ENCODE results near the gene TMPRSS12.
A peak's percentile ranks its signal among the peaks of the same experiment; 100 is the strongest.

DNA sequence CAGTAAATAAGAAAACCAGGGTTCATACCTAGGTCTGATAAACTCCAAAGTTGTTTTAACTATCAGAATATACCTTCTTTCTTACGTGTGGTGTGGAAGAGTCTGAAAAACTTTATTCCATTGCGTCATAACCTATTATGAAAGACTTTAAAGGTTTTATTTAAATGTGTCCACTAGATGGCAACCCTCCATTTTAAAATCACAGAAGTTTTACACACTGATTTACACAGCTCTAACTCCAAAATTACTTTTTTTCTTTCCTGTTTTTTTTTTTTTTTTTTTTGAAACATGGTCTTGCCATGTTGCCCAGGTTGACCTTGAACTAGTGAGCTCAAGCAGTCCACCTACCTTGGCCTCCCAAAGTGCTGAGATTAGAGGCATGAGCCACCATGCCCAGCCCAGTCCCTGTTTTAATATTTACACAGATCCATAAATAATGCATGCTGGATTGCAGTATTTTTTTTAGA lies 17.3 kb upstream of the TMPRSS12 start:
- TF ChIP-seq, protein P1, sequence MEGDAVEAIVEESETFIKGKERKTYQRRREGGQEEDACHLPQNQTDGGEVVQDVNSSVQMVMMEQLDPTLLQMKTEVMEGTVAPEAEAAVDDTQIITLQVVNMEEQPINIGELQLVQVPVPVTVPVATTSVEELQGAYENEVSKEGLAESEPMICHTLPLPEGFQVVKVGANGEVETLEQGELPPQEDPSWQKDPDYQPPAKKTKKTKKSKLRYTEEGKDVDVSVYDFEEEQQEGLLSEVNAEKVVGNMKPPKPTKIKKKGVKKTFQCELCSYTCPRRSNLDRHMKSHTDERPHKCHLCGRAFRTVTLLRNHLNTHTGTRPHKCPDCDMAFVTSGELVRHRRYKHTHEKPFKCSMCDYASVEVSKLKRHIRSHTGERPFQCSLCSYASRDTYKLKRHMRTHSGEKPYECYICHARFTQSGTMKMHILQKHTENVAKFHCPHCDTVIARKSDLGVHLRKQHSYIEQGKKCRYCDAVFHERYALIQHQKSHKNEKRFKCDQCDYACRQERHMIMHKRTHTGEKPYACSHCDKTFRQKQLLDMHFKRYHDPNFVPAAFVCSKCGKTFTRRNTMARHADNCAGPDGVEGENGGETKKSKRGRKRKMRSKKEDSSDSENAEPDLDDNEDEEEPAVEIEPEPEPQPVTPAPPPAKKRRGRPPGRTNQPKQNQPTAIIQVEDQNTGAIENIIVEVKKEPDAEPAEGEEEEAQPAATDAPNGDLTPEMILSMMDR (IDR thresholded peaks at IDR 0.05; ENCODE audit: low read depth, low read length, poor library complexity, severe bottlenecking): peak; percentile 50
- no peak for TF ChIP-seq EZH2phosphoT487 (IDR thresholded peaks at IDR 0.05; ENCODE audit: borderline replicate concordance, low read length)

All from DOHH2 (cell line).